ENCODE measurements around the gene PLXNC1. TPM values are rescaled to one million over a fixed set of nuclear protein-coding genes. Genes with fewer than 3 reads are reported as not detected.

PLXNC1 gene
- polyA plus RNA-seq, 1 of the 3 experiments (the other 2 are of a cell fraction), result 0.23 TPM

- H2AFZ ChIP-seq (ENCODE audit: low read depth), result no peak overlapping the region
- WGBS (ENCODE audit: low lambda C conversion rate), result 83% methylated on average over 7 of the region's 7 CpGs
- H3K79me2 ChIP-seq (ENCODE audit: insufficient read depth), result no peaks in the 10 kb centered on the region
- H3K9me3 ChIP-seq, result no peaks in the 10 kb centered on the region
- no peak overlapping the region for H3K9ac ChIP-seq
- ChIA-PET CTCF (interaction anchor here (1.4 kb wide), 1 partner anchor 9 kb away, joined by 3 read pairs; no protein-coding TSS in a partner anchor), POLR2A (no interaction called here)
- H3K4me1 ChIP-seq (ENCODE audit: control insufficient read depth in 1 of 2, insufficient read depth in 2 of 2, low read depth in 1 of 2, low read length in 1 of 2), result peaks cover 0 to 8% of the 10 kb centered on the region in 2 experiments; a peak in 1 of 4 replicates
- H3K36me3 ChIP-seq (replicated peaks in 1 of 2; ENCODE audit: control insufficient read depth in 1 of 2, insufficient read depth in 2 of 2, low read length in 1 of 2), result no peaks in the 10 kb centered on the region
- H3K9me2 ChIP-seq, result no peaks in the 10 kb centered on the region
- no peaks in the 10 kb centered on the region for H3F3A ChIP-seq (replicated peaks; ENCODE audit: insufficient read depth)
- H3K4me2 ChIP-seq, result no peak overlapping the region
- H3K27me3 ChIP-seq (ENCODE audit: insufficient read depth), result no peaks in the 10 kb centered on the region
- no peak for TF ChIP-seq SIN3A (IDR thresholded peaks at IDR 0.05; ENCODE audit: borderline replicate concordance, low read depth, low read length)
- H4K20me1 ChIP-seq (ENCODE audit: insufficient read depth), result no peaks in the 10 kb centered on the region
- no peak for DNase-seq
- no peak overlapping the region for H3K27ac ChIP-seq (ENCODE audit: low read depth in 2 of 2, low read length in 1 of 2)
- no peak overlapping the region for H3K4me3 ChIP-seq (ENCODE audit: low read depth in 2 of 2, low read length in 1 of 2)
These were observed 131.7 kb downstream of the PLXNC1 start for GRCh38 chr12:94280063-94280462.

GRCh38 chr12:94282675-94283074 lies 134.3 kb downstream of the PLXNC1 start:
- TF ChIP-seq POLR2AphosphoS5 (IDR thresholded peaks at IDR 0.05; ENCODE audit: low read depth, low read length) (no peak), RAD21 (IDR thresholded peaks at IDR 0.05; ENCODE audit: low read length) (no peak), RFX5 (IDR thresholded peaks at IDR 0.05; ENCODE audit: low read length) (no peak), EZH2phosphoT487 (IDR thresholded peaks at IDR 0.05; ENCODE audit: borderline replicate concordance, low read depth) (no peak), FOXM1 (IDR thresholded peaks at IDR 0.05; ENCODE audit: low read depth) (no peak), GABPA (IDR thresholded peaks at IDR 0.05; ENCODE audit: low read depth) (no peak)
- H3F3A ChIP-seq (replicated peaks; ENCODE audit: insufficient read depth), result no peaks in the 10 kb centered on the region
- no peaks in the 10 kb centered on the region for H3K79me2 ChIP-seq (ENCODE audit: insufficient read depth)
- H3K9me3 ChIP-seq, result no peaks in the 10 kb centered on the region
- no peaks in the 10 kb centered on the region for H4K20me1 ChIP-seq (ENCODE audit: insufficient read depth)
- H3K9ac ChIP-seq, result no peak overlapping the region
- H3K27me3 ChIP-seq (ENCODE audit: insufficient read depth), result no peaks in the 10 kb centered on the region
- no peak for DNase-seq
- no peak overlapping the region for H3K4me3 ChIP-seq (ENCODE audit: low read depth in 2 of 2, low read length in 1 of 2)
- no peak overlapping the region for H3K4me2 ChIP-seq
- H3K9me2 ChIP-seq, result no peaks in the 10 kb centered on the region
- POLR2A ChIA-PET, result no interaction called here
- H3K36me3 ChIP-seq (replicated peaks in 1 of 2; ENCODE audit: control insufficient read depth in 1 of 2, insufficient read depth in 2 of 2, low read length in 1 of 2), result no peaks in the 10 kb centered on the region
- H2AFZ ChIP-seq (ENCODE audit: low read depth), result no peak overlapping the region
- no peak overlapping the region for H3K27ac ChIP-seq (ENCODE audit: low read depth in 2 of 2, low read length in 1 of 2)
- peaks cover 0 to 34% of the 10 kb centered on the region in 2 experiments; a peak in 2 of 4 replicates for H3K4me1 ChIP-seq (ENCODE audit: control insufficient read depth in 1 of 2, insufficient read depth in 2 of 2, low read depth in 1 of 2, low read length in 1 of 2)
- CTCF ChIA-PET, result interaction anchor here (1.5 kb wide), 1 partner anchor 137 kb away, joined by 4 read pairs; no protein-coding TSS in a partner anchor
- 95% methylated on average over 7 of the region's 7 CpGs for WGBS (ENCODE audit: low lambda C conversion rate)

- no peak overlapping the region for H3K9ac ChIP-seq
- H3K4me3 ChIP-seq (ENCODE audit: low read depth in 2 of 2, low read length in 1 of 2), result no peak overlapping the region
- no peaks in the 10 kb centered on the region for H3K9me2 ChIP-seq
- no peak overlapping the region for H3K4me2 ChIP-seq
- no peaks in the 10 kb centered on the region for H3K9me3 ChIP-seq
- 88% methylated on average over 1 of the region's 1 CpG for WGBS (ENCODE audit: low lambda C conversion rate)
- TF ChIP-seq NFIC (IDR thresholded peaks at IDR 0.05; ENCODE audit: borderline replicate concordance) (no peak), MXI1 (IDR thresholded peaks at IDR 0.05; ENCODE audit: low read depth, low read length) (no peak), USF1 (IDR thresholded peaks at IDR 0.05; ENCODE audit: borderline replicate concordance, low read depth) (no peak)
- POLR2A ChIA-PET, result no interaction called here
- H3K36me3 ChIP-seq (replicated peaks in 1 of 2; ENCODE audit: control insufficient read depth in 1 of 2, insufficient read depth in 2 of 2, low read length in 1 of 2), result no peaks in the 10 kb centered on the region
- H3K27ac ChIP-seq (ENCODE audit: low read depth in 2 of 2, low read length in 1 of 2), result no peak overlapping the region
- no peaks in the 10 kb centered on the region for H3K27me3 ChIP-seq (ENCODE audit: insufficient read depth)
- H3F3A ChIP-seq (replicated peaks; ENCODE audit: insufficient read depth), result no peaks in the 10 kb centered on the region
- no peaks in the 10 kb centered on the region for H3K79me2 ChIP-seq (ENCODE audit: insufficient read depth)
- CTCF ChIA-PET, result no interaction called here
- no peaks in the 10 kb centered on the region for H4K20me1 ChIP-seq (ENCODE audit: insufficient read depth)
- no peak overlapping the region for H2AFZ ChIP-seq (ENCODE audit: low read depth)
- no peak for DNase-seq
- H3K4me1 ChIP-seq (ENCODE audit: control insufficient read depth in 1 of 2, insufficient read depth in 2 of 2, low read depth in 1 of 2, low read length in 1 of 2), result peaks cover 2 to 46% of the 10 kb centered on the region in 2 experiments; a peak in 3 of 4 replicates
These were observed 135.7 kb downstream of the PLXNC1 start for GRCh38 chr12:94284046-94284445.

Data from SK-N-SH (cell line).